HuH-7.5 (cell line): Measurements from ENCODE around the gene CCDC69.
"Not testable (repeated sequence)": the region's sequence is repeated elsewhere in the genome, so short reads cannot be mapped to it uniquely, and the experiment has no call there.

Experiments used
- DNase-seq: peaks from one replicate; pipeline ENCODE4 v3.0.0; 2011; ENCODE audit warnings: low spot score

CCDC69 gene

DNA sequence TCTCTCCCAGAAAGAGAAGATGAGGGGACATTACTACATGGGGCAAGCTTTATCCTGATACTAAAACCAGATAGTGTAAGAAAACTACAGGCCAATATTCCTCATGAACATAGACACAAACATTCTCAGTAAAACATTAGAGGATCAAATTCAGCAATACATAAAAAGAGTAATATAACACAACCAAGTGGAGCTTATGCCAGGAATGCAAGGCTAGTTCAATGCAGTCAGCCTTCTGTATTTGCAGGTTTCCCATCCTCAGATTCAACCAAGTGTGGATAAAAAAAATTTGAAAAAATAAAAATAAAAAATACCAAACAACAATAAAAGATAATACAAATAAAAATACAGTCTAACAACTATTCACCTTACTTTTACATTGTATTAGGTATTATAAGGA is 31.3 kb downstream of the CCDC69 start:
- no peak for DNase-seq

DNA sequence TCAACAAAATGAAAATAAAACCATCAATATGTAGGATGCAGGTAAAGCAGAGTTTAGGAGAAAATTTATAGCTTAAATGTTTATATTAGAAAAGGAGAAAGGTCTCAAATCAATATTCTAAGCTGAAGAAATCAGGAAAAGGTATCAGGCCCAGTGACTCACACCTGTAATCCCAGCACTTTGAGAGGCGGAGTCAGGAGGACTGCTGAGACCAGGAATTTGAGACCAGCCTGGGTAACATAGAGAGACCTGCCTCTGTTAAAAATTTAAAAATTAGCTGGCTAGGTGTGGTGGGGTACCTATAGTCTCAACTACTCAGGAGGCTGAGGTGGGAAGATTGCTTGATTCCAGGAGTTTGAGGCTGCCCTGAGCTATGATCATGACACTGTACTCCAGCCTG is 32.2 kb downstream of the CCDC69 start:
- no peak for DNase-seq

DNA sequence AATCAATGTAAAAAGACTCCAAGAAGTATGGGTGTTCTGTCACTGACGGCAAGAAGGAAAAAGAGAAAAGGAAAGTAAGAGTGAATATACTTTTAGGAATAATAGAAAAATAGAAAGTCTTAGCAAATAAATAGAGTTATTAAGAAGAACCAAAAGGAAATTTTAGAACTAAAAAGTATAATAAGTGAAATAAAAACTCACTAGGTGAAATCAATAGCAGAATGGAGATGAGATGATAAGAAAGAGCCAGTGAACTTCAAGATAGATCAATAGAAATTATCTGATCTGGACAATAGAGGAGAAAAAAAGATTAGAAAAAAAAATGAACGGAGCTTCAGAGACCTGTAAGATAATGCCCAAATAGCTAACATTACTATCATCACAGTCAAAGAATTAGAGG is 34.7 kb downstream of the CCDC69 start:
- DNase-seq: no peak

- DNase-seq: no peak
Measured at GRCh38 chr5:151186538-151186937, 37.4 kb downstream of the CCDC69 start.

DNA sequence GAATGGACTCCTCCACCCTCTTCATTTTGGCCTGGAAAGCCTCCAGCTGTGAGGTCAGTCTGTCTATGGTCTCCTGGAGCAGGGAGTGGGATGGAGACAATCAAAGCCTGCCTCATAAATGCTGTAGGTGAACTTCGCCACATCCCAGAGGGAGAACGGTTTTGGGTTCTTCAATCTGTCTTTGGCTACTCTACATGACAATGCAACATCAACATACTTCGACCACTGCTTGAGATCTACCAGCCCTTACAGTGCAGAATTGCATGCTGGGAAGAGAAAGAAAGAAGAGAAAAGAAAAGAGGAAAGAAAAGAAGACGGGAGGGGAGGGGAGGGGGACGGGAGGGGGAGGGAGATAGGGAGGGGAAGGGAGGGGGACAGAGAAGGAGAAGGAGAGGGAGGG is 37.8 kb downstream of the CCDC69 start:
- DNase-seq: no peak

GRCh38 chr5:151184316-151185042 is 39.4 kb downstream of the CCDC69 start:
- DNase-seq: no peak

- no peak for DNase-seq
Measured at GRCh38 chr5:151183456-151184245, 40.2 kb downstream of the CCDC69 start.

GRCh38 chr5:151182976-151183375 is 40.9 kb downstream of the CCDC69 start:
- DNase-seq: no peak

- no peak for DNase-seq
Measured at GRCh38 chr5:151182524-151182900, 41.4 kb downstream of the CCDC69 start.

DNA sequence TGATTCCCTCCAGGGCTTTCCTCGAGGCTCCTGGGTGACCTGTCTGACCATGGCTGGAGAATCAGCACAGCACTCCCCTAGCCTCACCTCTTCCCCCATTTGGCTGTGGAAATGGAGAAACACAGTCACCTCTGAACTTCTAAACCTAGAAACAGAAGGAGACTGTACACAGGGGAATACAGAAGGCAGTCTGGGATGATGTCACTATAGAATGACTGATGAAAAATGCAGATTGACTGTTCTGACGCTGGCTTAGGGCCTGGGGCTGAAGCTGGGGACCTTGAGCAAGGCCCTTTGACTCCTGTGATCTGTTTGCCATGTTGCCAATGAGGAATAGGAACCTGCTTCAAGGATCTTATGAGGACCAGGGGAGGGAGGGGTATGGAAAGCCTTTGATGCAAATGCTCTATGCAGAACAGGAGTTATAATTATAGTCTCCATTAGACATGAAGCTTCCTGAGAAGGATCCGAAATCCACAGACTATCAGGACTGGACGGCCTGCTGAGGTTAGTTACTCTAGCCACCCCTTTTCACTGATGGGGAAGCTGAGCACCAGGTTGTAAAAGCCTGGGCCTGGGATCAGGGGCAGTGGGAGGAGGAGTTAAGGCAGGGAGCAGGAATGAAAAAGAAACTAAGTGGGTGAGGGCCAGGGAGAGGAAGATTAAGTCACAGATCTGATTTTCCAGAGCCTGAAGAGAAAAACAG is 41.9 kb downstream of the CCDC69 start:
- no peak for DNase-seq

DNA sequence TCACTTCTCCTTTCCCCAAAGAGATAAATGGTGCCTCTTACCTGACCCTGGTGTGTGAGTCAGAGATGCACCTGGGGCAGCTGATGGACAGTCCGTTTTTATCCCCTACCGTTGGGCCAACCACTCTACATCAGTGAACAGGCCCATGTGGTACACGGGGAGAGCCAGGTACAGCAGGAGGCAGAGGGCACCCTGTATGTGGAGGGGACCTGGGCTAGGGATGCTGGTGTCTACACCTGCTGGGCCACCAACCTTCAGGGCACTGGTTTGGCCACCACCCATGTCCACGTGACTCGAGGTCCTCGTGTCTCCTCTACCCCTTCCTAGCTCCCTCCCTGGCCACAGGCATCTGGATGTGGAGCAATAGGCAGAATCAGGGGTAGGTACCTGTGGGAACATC is 43.6 kb downstream of the CCDC69 start:
- no peak for DNase-seq

GRCh38 chr5:151179489-151179840 is 44.4 kb downstream of the CCDC69 start:
- no peak for DNase-seq

- no peak for DNase-seq
Measured at GRCh38 chr5:151178777-151179488, 45.0 kb downstream of the CCDC69 start.

DNA sequence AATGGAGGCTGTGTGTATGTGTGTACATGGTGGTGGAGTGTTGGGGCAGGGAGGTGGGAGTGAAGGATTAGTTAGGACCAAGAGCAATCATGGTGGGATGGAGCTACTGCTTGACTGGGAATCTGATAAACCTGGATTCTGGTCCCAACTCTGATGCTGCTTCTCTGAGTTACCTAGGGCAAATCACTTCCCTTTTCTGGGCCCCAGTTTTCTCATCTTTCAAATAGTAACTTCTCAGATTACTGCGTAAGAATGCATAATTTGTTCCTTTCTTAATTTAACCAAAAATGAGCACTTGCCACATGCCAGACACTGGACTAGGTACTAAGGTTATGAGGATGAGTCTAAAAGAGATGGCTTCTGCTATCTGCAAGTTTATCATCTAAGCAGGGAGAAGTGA is 45.5 kb downstream of the CCDC69 start:
- DNase-seq: no peak

GRCh38 chr5:151176268-151176667 is 47.6 kb downstream of the CCDC69 start:
- not testable (repeated sequence) for DNase-seq

DNA sequence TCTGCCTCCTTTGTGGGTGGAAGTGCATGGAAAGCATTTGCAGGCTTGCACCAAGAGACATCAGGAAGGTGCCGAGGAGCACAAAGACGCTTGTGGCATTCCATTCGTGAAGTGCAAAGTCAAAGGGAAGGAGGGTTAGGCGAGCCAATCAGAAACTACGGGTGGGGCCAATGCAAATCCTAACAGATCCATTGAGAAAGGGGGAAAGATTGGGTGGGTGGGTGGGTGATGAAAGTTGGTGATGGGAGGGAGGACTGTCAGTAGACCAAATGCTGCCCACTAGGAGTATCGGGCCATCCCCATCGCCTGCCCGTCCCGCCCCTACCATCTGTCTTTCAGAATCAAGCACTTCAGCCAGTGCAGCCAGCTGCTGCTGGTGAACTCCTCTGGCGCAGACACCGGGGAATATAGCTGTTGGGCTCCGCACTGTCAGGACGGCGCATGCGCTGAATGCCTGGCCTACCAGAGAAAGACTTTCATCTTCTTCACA is 49.2 kb downstream of the CCDC69 start:
- DNase-seq: no peak

DNA sequence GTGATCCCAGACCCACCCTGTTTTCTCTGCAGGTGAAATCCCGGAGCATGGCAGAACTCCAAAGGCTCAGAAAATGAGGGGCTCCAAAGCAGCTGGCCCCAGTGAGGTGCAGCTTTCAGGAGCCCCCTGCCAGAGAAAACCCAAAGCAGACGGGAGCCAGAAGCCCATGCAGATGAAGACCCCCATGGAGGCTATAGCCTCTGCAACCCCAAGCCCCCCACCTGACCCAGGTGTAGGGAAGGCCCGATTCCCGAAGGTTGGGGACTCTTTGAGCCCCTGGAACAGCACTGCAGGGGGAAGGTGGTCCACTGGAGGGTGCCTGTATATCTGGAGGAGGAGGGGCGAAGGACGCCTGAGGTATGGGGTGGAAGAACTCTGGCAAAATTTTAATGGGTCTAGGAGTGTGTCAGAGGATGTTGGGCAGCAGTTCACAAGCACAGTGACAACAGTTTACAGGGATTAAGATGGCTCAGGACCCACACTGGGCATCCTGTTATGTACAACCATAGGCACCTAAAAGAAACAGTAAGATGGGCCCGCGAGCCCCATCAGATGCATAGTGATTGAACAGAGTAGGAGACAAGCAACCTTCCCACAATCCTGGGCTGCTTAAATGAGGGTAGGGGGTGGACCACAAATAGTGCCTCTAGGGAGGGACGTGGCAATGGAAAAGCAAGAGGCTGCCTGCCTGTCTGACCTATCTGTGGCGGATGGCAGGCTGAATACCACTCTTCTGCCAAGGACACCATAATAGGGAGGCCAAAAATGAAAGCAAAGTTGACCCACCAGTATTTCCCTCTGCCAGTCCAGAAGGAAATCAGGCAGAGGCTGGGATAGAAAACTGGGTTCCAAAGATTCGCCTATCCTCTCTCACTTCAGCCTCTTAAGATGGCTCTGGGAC is 49.9 kb downstream of the CCDC69 start:
- DNase-seq: no peak

DNA sequence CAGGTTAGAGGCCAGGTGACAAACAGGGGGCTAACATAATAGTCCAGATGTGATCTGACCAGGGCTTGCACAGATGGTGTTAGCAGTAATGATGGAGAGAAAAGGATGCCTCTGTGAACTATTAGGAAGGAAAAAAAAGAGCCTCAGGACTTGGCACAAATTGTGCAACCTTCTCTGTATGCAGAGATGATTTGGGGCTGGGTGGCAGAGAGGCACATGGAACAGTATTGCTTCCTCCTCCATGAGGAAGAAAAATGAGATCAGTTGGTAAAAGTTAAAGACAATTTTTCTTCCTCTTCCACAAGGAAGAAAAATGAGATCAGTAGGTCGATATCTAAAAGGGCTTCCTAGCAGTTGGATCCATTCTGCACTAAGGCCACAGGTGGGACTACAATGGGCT is 52.4 kb downstream of the CCDC69 start:
- no peak for DNase-seq

DNA sequence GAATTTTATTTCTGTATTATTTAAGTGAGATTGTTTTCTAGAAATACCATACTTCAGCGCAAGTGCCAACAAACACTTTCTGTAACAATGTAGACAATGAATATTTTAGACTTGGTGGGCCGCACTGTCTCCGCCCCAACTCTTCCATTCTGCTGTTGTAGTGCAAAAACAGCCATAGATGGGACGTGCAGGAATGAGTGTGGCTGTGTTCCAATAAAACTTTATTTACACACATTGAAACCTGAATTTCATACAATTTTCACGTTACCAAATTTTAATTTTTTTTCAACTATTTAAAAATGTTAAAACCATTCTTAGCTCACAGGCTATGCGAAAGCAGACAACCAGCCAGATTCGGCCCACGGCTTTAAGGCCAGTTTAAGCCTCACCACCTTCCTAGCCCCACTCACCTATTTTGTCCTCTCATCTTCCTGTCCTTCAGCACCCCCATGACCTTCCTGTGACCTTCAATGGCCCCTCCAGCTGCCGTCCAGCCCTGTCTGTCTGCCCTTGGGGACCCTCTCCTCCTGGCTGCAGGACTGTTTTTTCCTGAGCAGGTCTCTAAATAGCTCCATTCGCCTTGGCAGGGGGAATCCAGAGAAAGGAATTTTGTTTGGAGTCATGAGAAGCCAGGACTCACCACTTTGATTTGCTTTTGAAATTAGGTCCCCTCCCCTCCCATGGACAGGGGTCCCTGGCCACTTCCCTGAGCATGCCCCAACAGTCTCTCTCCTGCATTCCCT is 55.1 kb downstream of the CCDC69 start:
- no peak for DNase-seq

DNA sequence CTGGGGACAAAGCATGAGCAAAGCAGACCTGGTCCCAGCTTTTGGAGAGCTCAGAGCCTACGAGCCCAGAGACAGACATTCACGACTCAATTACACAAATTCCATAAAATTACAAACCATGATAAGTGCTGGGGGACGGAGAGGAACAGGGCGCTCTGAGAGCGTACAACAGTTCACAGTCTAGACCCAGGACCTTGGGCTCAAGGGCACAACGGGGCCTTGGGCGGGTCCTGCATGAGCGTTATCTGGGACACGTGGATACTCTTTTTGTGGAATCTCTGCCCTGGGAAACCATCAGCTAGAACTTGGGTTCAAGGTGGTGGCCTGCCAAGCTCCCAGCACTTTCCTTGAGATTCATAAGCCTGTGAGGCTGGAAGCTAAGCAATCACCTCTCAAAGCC is 56.9 kb downstream of the CCDC69 start:
- DNase-seq: no peak
